ENCODE measurements around the gene MBTPS2. TPM values are rescaled to one million over a fixed set of nuclear protein-coding genes. Genes with fewer than 3 reads are reported as not detected.

Gene MBTPS2
- total RNA-seq, 4 donors from 2014 or later, result 8.5 to 12.2 (median 10.4) TPM

DNA sequence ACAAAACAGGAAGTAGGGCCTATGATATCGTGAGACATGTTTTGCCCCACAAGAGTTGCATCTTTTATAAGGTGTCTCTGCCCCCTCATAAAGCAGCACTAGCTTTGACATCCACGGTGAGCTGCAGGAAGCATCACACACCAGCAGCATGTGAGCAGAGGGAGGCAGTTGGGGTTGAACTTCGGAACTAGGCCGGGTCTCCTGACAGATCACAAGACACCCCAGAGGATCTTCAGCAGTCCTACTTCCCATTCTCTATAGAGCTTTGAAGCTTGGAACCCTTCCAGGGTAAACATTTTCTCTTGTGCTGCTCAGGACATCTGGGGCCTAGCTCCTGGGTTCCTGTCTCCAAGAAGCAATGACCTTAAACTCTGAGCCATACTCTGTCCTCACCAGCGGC is 43.8 kb downstream of the MBTPS2 start:
- TF ChIP-seq CTCF (IDR thresholded peaks at IDR 0.05; ENCODE audit: low read depth), result no peak

DNA sequence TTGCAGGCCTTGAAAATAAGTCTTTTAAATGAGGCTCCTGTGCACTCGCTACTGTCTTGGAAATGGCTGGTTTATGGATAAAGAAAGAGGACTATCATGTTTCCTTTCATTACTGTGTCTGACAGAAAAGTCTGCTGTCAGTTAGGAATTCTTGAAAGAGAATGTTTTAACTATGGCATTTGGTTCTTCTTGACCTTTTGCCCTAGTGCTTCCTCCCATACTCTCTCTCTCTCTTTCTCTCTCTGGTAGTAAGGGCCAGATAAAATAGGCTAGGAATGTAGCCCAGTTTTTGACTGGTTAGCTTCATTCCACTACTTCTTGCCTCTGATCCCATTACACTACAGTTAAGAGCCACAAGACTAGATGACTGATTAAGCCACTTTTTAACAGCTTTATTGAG is 46.2 kb downstream of the MBTPS2 start:
- TF ChIP-seq CTCF (IDR thresholded peaks at IDR 0.05; ENCODE audit: low read depth), result no peak

- no peak for TF ChIP-seq CTCF (IDR thresholded peaks at IDR 0.05; ENCODE audit: low read depth)
Observed at GRCh38 chrX:21905313-21905712, 65.9 kb downstream of the MBTPS2 start.

DNA sequence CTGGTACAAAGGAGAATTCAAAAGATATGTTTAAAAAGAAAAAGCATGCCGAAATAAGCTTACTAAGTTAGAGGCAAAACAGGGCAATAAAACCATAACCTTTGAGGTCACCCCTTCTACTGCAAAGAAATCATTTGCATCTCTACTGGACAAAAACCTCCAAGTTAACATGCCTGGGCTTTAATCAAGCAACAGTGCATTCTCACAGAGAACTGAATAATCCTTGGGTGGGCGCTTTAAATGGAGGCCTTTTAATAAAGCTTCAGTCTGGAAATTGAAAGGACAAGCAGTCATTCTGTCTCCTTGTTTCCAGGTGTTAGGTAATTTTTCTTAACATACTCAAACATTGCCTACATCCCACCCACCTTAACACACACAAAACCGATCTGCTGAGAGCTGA is 66.5 kb downstream of the MBTPS2 start:
- TF ChIP-seq CTCF (IDR thresholded peaks at IDR 0.05; ENCODE audit: low read depth), result no peak

DNA sequence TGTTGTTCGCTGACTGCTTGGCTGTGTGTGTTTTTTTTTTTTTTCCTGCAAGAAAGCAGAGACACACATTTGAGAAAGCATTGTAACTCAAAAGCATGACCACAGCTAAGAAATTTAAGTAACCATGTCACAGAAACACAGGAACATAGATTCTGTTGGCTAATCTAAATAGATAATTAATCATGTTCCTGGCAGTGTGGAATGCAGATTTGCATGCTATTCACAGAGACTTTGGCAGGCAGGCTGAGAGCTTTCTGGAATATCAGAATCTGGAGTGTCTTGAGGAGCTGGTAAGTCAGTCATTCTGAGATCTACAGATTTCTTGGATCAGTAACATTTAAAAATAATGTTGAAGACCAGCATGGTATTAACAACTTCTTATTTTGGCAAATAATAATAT is 67.8 kb downstream of the MBTPS2 start:
- no peak for TF ChIP-seq CTCF (IDR thresholded peaks at IDR 0.05; ENCODE audit: low read depth)

DNA sequence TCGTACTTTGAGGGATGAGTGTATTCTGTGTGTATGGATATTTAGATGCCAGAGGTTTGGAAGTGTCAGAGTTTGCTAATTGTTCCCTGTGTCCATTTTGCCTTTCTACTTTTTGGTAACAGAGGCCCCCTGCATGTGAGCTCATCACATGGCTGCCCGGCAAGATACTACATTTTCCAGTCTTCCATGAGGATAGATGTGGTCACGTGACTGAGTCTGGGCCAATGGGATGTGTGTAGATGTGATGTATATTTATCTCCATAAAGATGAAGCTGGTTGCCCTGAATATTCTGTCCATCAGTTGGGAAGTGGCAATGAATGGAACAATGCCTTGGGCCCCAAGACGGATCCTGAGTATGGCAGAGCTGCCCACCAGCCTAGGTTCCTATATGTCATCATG is 72.1 kb downstream of the MBTPS2 start:
- no peak for TF ChIP-seq CTCF (IDR thresholded peaks at IDR 0.05; ENCODE audit: low read depth)

DNA sequence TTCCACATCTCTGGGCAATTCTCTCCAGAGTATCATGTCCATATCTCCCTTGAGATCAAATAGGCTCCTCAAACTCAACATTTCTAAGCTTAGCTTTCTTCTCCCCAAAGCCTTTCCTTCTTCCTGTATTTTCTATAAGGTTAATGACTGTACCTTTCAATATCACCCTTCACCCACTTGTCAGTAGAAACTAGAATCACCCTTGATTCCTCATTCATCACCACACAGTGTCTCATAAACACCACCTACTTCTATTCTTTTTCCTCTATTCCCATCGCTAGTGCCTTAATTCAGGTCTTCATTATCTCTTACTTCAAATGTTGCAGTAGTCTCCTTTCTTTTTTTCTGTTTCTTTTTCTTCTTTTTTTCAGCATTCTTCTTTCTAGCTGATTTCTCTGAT is 72.8 kb downstream of the MBTPS2 start:
- TF ChIP-seq CTCF (IDR thresholded peaks at IDR 0.05; ENCODE audit: low read depth), result no peak

DNA sequence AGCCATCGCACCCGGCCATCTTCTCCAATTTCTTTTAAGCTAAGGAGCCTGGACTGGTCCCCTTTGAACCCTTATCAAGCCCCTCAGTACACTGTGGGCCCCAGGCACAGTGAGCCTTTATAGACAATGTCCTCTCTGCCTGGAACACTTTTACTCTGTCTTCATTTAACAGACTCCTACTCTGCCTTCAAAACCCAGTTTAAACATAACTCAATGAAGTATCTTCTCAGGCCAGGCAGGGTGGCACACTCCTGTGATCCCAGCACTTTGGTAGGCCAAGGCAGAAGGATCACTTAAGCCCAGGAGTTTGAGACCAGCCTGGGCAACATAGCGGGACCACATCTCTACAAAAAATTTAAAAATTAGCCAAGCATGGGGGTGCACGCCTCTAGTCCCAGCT is 73.6 kb downstream of the MBTPS2 start:
- TF ChIP-seq CTCF (IDR thresholded peaks at IDR 0.05; ENCODE audit: low read depth), result no peak
